ENCODE measurements around the gene PFKP.
A peak's percentile ranks its signal among the peaks of the same experiment; 100 is the strongest.

PFKP gene

GRCh38 chr10:3119796-3120459, 52.6 kb downstream of the PFKP start:
- peak; percentile 36 for DNase-seq

- DNase-seq, result no peak
These were observed 54.7 kb downstream of the PFKP start for GRCh38 chr10:3122034-3122433.

GRCh38 chr10:3122486-3123205, 55.3 kb downstream of the PFKP start:
- DNase-seq, result no peak

- DNase-seq, result no peak
These were observed 56.4 kb downstream of the PFKP start for GRCh38 chr10:3123571-3124411.

GRCh38 chr10:3124412-3125175, 57.2 kb downstream of the PFKP start:
- no peak for DNase-seq

GRCh38 chr10:3125527-3126170, 58.3 kb downstream of the PFKP start:
- no peak for DNase-seq

GRCh38 chr10:3126249-3126648, 58.9 kb downstream of the PFKP start:
- no peak for DNase-seq

- DNase-seq, result no peak
These were observed 59.5 kb downstream of the PFKP start for GRCh38 chr10:3126741-3127346.

GRCh38 chr10:3127921-3128320, 60.6 kb downstream of the PFKP start:
- no peak for DNase-seq

- DNase-seq, result no peak
These were observed 61.2 kb downstream of the PFKP start for GRCh38 chr10:3128379-3129130.

- DNase-seq, result no peak
These were observed 62.4 kb downstream of the PFKP start for GRCh38 chr10:3129581-3130340.

- DNase-seq, result no peak
These were observed 63.8 kb downstream of the PFKP start for GRCh38 chr10:3131098-3131497.

GRCh38 chr10:3132036-3133025, 65.0 kb downstream of the PFKP start:
- no peak for DNase-seq

GRCh38 chr10:3133948-3134347, 66.6 kb downstream of the PFKP start:
- DNase-seq, result no peak

GRCh38 chr10:3135006-3135405, 67.7 kb downstream of the PFKP start:
- DNase-seq, result peak; percentile 8

GRCh38 chr10:3136336-3136735, 69.0 kb downstream of the PFKP start:
- no peak for DNase-seq

GRCh38 chr10:3136763-3137611, 69.6 kb downstream of the PFKP start:
- DNase-seq, result no peak
